ENCODE data around the gene DIS3L2. TPM values are rescaled to one million over a fixed set of nuclear protein-coding genes. Genes with fewer than 3 reads are reported as not detected.

DIS3L2 gene
- total RNA-seq, 1 donor from 2014 or later, result 34.7 TPM

- DNase-seq, result no peak
These were observed 308.4 kb downstream of the DIS3L2 start for GRCh38 chr2:232269867-232270266.

GRCh38 chr2:232273903-232274643, 312.6 kb downstream of the DIS3L2 start:
- DNase-seq, result peak; percentile 73

GRCh38 chr2:232275670-232276069, 314.2 kb downstream of the DIS3L2 start:
- DNase-seq, result no peak

- no peak for DNase-seq
These were observed 314.7 kb downstream of the DIS3L2 start for GRCh38 chr2:232276084-232276732.

GRCh38 chr2:232276733-232277313, 315.3 kb downstream of the DIS3L2 start:
- no peak for DNase-seq

- no peak for DNase-seq
These were observed 317.0 kb downstream of the DIS3L2 start for GRCh38 chr2:232278534-232278933.

- DNase-seq, result no peak
These were observed 318.8 kb downstream of the DIS3L2 start for GRCh38 chr2:232280341-232280740.

GRCh38 chr2:232281858-232282507, 320.5 kb downstream of the DIS3L2 start:
- no peak for DNase-seq

- no peak for DNase-seq
These were observed 321.1 kb downstream of the DIS3L2 start for GRCh38 chr2:232282508-232283055.

- peak; percentile 55 for DNase-seq
These were observed 324.7 kb downstream of the DIS3L2 start for GRCh38 chr2:232286001-232286868.

- DNase-seq, result no peak
These were observed 325.8 kb downstream of the DIS3L2 start for GRCh38 chr2:232287316-232287715.

GRCh38 chr2:232288489-232289030, 327.0 kb downstream of the DIS3L2 start:
- no peak for DNase-seq

- no peak for DNase-seq
These were observed 329.2 kb downstream of the DIS3L2 start for GRCh38 chr2:232290668-232291067.

GRCh38 chr2:232291343-232291742, 329.8 kb downstream of the DIS3L2 start:
- no peak for DNase-seq

GRCh38 chr2:232292395-232293154, 331.1 kb downstream of the DIS3L2 start:
- DNase-seq, result no peak

GRCh38 chr2:232293191-232293590, 331.7 kb downstream of the DIS3L2 start:
- DNase-seq, result no peak

- no peak for DNase-seq
These were observed 334.5 kb downstream of the DIS3L2 start for GRCh38 chr2:232295971-232296370.

GRCh38 chr2:232296776-232297525, 335.4 kb downstream of the DIS3L2 start:
- no peak for DNase-seq

GRCh38 chr2:232299084-232299483, 337.6 kb downstream of the DIS3L2 start:
- no peak for DNase-seq
